Measurements from ENCODE around the gene GRAMD1B. TPM values are rescaled to one million over a fixed set of nuclear protein-coding genes. Genes with fewer than 3 reads are reported as not detected.

Gene GRAMD1B
- total RNA-seq, 1 experiment from 2014 or later, result 12.7 TPM

DNA sequence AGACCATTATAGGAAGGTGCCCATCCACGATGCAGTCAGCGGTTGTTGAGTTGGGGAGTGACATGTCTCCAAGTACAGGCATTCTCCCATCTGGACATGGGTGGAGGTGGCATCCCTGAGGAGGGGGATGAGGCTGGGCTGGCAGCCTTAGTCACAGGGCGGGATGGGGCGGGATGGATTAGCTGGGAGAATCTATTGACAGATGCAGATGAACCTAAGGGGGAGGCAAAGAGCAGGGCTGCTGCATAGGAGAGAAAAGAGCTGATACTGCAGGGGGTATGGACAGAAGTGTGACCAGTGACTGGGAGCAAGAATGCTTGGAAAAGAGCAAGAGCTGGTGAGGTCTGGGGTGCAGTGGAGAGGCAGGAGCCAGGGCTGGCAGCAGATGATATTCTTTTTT lies 181.6 kb downstream of the GRAMD1B start (continued):
- TF ChIP-seq, protein P1, sequence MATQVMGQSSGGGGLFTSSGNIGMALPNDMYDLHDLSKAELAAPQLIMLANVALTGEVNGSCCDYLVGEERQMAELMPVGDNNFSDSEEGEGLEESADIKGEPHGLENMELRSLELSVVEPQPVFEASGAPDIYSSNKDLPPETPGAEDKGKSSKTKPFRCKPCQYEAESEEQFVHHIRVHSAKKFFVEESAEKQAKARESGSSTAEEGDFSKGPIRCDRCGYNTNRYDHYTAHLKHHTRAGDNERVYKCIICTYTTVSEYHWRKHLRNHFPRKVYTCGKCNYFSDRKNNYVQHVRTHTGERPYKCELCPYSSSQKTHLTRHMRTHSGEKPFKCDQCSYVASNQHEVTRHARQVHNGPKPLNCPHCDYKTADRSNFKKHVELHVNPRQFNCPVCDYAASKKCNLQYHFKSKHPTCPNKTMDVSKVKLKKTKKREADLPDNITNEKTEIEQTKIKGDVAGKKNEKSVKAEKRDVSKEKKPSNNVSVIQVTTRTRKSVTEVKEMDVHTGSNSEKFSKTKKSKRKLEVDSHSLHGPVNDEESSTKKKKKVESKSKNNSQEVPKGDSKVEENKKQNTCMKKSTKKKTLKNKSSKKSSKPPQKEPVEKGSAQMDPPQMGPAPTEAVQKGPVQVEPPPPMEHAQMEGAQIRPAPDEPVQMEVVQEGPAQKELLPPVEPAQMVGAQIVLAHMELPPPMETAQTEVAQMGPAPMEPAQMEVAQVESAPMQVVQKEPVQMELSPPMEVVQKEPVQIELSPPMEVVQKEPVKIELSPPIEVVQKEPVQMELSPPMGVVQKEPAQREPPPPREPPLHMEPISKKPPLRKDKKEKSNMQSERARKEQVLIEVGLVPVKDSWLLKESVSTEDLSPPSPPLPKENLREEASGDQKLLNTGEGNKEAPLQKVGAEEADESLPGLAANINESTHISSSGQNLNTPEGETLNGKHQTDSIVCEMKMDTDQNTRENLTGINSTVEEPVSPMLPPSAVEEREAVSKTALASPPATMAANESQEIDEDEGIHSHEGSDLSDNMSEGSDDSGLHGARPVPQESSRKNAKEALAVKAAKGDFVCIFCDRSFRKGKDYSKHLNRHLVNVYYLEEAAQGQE (IDR thresholded peaks at IDR 0.05; ENCODE audit: low read depth), result no peak

GRCh38 chr11:123616505-123617198 lies 186.6 kb downstream of the GRAMD1B start:
- Histone ChIP-seq H3K9ac (ENCODE audit: low read length) (no peak overlapping the region), H3K36me3 (ENCODE audit: control insufficient read depth in 1 of 2, insufficient read depth in 2 of 2, low read length in 2 of 2) (no peaks in the 10 kb centered on the region; a peak in 1 of 4 replicates), H3K4me2 (ENCODE audit: low read length) (no peak overlapping the region), H3K79me2 (ENCODE audit: insufficient read depth, low read length) (no peaks in the 10 kb centered on the region), H3K9me2 (ENCODE audit: insufficient read depth) (no peaks in the 10 kb centered on the region), H3K27ac (ENCODE audit: low read depth, low read length) (no peak overlapping the region), H3K27me3 (ENCODE audit: insufficient read depth, low read length) (no peaks in the 10 kb centered on the region), H2AFZ (ENCODE audit: low read depth, low read length, poor library complexity, severe bottlenecking) (no peak overlapping the region), H4K20me1 (ENCODE audit: insufficient read depth) (no peaks in the 10 kb centered on the region), H3K4me3 (replicated peaks in 1 of 2; ENCODE audit: low read depth in 1 of 2, low read length in 2 of 2) (no peak overlapping the region), H3K4me1 (ENCODE audit: control insufficient read depth in 1 of 2, insufficient read depth in 2 of 2, low read length in 2 of 2) (no peaks in the 10 kb centered on the region), H3K9me3 (ENCODE audit: control insufficient read depth in 1 of 2, insufficient read depth in 1 of 2, low read depth in 1 of 2, low read length in 2 of 2) (no peaks in the 10 kb centered on the region)
- intact Hi-C loops (cut with micrococcal nuclease), result no loop called here
- no TSS peak for BruUV-seq (replicated peaks)
- POLR2A ChIA-PET, result no interaction called here
- CTCF ChIA-PET, result no interaction called here
- TF ChIP-seq ELF1 (IDR thresholded peaks at IDR 0.05; ENCODE audit: borderline replicate concordance, low read depth), result no peak
- TF ChIP-seq ZBTB33 (IDR thresholded peaks at IDR 0.05; ENCODE audit: extremely low read depth, insufficient replicate concordance, low read length), result no peak
- no peak for TF ChIP-seq TCF7L2 (IDR thresholded peaks at IDR 0.05; ENCODE audit: borderline replicate concordance, extremely low read depth, insufficient read depth, insufficient read length)
- no peak for TF ChIP-seq CBX3 (IDR thresholded peaks at IDR 0.05; ENCODE audit: low read depth)
- TF ChIP-seq YY1 (IDR thresholded peaks at IDR 0.05; ENCODE audit: extremely low read depth, insufficient replicate concordance, low read depth, low read length), result no peak
- TF ChIP-seq EGR1 (IDR thresholded peaks at IDR 0.05; ENCODE audit: low read depth), result no peak
- no peak for TF ChIP-seq FOSL1 (IDR thresholded peaks at IDR 0.05; ENCODE audit: low read depth)
- no peak for TF ChIP-seq POLR2A (IDR thresholded peaks at IDR 0.05; ENCODE audit: borderline replicate concordance, extremely low read depth, insufficient read depth, insufficient read length)
- RAD21 ChIA-PET (ENCODE audit: low non-redundant PET in 1 of 2, low total read pairs in 2 of 2, uncharacterized antibody in 2 of 2, unreplicated experiment in 2 of 2), result no interaction called here
- DNase-seq (ENCODE audit: low read depth, low spot score), result no peak
- ATAC-seq, result no peak
